Right cardiac atrium (tissue), 5 donors: ENCODE data around the gene ADAMTS17. TPM values are rescaled to one million over a fixed set of nuclear protein-coding genes. Genes with fewer than 3 reads are reported as not detected.
"Not testable (repeated sequence)": the region's sequence is repeated elsewhere in the genome, so short reads cannot be mapped to it uniquely, and the experiment has no call there.

ENCODE experiments used
- ATAC-seq, 2 donors: fragments of 200-7000 bp; cut with Tn5 transposase; one replicate each; pipeline versions ENCODE4 v1.8.0 to v1.9.1; 2020; ENCODE audit warnings: moderate library complexity in 2 of 2, mild to moderate bottlenecking in 1 of 2
- DNase-seq, 3 donors: peaks; one replicate each; pipeline ENCODE4 v3.0.0-alpha.2; 2020
- H3K27ac ChIP-seq: one replicate; pipeline ENCODE4 v1.5.1; 2013; ENCODE audit warnings: mild to moderate bottlenecking, low read length, control low read depth, moderate library complexity
- H3K27me3 ChIP-seq: one replicate; pipeline ENCODE4 v1.6.1; 2013; ENCODE audit not compliant: control insufficient read depth, insufficient read depth
- H3K4me1 ChIP-seq: one replicate; pipeline ENCODE4 v1.6.1; 2013; ENCODE audit warnings: low read length; ENCODE audit not compliant: control insufficient read depth, insufficient read depth
- H3K4me3 ChIP-seq: one replicate; pipeline ENCODE4 v1.5.1; 2013; ENCODE audit warnings: low read length, control low read depth
- H3K9me3 ChIP-seq: one replicate; pipeline ENCODE4 v1.6.1; 2013; ENCODE audit warnings: low read length; ENCODE audit not compliant: control insufficient read depth
- WGBS: extraction: QIAGEN DNeasy Blood & Tissue Kit; methylation state at CpG from one replicate; pipeline ENCODE4 v1.1.7; 2013; 5-methylcytosine and 5-hydroxymethylcytosine counted together
- intact Hi-C, 4 donors: fragments of 100-400 bp; cut with DNase I; formaldehyde crosslinking; loops; one replicate each; pipeline versions ENCODE4 v1.11.0 to v1.14.0; 2022 to 2023
- polyA plus RNA-seq: library from polyadenylated mRNA; stranded (reverse); fragments of 200-250 nt; gene quantifications from one replicate; pipeline ENCODE4 v1.2.3, GENCODE V29; 2013
- total RNA-seq, 4 donors: library from RNA; stranded (reverse); fragmentation: NEBNext Ultra II Directional; extraction: Animal tissue kit (Norgen Biotek cat#: 25700); gene quantifications; one replicate each; pipeline ENCODE4 v1.2.1, GENCODE V29; 2021
- donor health status: healthy with polysubstance abuse.
- donor health status: DM: no; HTN: yes; CAD: no.
- donor health status: DM: no; HTN: no; CAD: no.
- donor health status: DM: no; HTN: yes; CAD: no; lungs with severe emphysema.
- donor health status: DM: yes; HTN: yes; CAD: no.

Gene ADAMTS17
- total and polyA plus RNA-seq, 5 donors: 1.2 to 6.5 (median 2.6) TPM

DNA sequence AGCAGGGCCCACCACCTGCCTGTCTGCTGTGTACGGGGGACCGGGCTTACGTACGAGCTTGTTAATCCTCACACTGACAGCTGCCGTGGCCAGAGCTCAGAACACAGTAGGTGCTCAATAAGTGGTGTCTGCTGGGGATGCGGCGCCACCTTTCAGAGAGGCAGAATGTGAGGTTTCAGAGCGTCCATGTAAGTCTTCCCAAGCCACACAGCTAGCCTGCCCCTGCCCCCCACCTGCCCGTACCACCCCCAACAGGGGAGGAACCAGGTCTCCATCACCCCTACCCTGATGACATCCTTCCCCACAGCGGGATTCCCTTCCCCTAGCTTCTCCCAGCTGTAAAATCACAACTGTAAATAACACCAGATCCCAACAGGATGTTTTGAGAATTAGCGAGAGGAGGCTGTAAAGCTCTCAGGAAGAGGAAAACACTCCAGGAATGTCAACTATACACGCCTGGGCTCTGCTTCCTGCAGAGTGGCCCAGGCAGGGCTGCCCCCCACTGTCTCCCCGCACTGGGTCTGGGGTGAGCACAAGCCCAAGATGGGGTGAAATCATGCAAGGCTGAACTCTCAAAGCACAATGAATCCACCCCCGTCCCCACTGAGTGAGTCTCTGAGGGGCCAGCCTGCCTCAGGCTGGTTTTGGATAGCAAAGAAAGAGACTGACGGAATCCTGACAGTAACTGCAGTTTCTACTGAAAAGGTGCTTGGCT, 358.4 kb downstream of the ADAMTS17 start:
- H3K27me3 ChIP-seq: no peaks in the 10 kb centered on the region
- peaks cover 4% of the 10 kb centered on the region for H3K4me1 ChIP-seq
- WGBS: 47% methylated on average over 15 of the region's 15 CpGs
- no peaks in the 10 kb centered on the region for H3K9me3 ChIP-seq
- intact Hi-C loops: no loop called here
- H3K27ac ChIP-seq: no peak overlapping the region
- DNase-seq (no peak), ATAC-seq (no peak)
- H3K4me3 ChIP-seq: no peak overlapping the region

DNA sequence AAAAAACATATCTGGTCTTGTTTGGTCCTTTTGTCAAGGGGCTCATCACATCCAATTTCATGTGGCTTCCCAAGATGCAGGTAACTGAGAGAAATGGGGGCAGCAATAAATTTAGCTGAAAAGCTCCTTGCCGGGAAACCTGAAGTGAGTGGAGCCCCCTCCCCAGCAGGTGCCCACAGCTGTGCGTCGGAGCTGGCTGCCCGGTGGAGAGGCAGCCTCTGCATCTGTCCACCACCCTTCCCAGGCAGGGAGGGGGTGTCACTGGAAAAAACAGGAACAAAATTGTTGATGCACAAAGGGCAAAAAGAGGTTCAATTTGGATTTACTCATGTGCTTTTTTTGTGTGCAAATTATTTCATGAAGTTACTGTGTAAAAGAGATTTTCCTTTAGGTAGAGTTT, 359.1 kb downstream of the ADAMTS17 start:
- ATAC-seq (no peak), DNase-seq (no peak)
- intact Hi-C loops: no loop called here
- 79% methylated on average over 4 of the region's 4 CpGs for WGBS
- Histone ChIP-seq H3K4me1 (peaks cover 4% of the 10 kb centered on the region), H3K4me3 (no peak overlapping the region), H3K27ac (no peak overlapping the region), H3K9me3 (no peaks in the 10 kb centered on the region), H3K27me3 (no peaks in the 10 kb centered on the region)

DNA sequence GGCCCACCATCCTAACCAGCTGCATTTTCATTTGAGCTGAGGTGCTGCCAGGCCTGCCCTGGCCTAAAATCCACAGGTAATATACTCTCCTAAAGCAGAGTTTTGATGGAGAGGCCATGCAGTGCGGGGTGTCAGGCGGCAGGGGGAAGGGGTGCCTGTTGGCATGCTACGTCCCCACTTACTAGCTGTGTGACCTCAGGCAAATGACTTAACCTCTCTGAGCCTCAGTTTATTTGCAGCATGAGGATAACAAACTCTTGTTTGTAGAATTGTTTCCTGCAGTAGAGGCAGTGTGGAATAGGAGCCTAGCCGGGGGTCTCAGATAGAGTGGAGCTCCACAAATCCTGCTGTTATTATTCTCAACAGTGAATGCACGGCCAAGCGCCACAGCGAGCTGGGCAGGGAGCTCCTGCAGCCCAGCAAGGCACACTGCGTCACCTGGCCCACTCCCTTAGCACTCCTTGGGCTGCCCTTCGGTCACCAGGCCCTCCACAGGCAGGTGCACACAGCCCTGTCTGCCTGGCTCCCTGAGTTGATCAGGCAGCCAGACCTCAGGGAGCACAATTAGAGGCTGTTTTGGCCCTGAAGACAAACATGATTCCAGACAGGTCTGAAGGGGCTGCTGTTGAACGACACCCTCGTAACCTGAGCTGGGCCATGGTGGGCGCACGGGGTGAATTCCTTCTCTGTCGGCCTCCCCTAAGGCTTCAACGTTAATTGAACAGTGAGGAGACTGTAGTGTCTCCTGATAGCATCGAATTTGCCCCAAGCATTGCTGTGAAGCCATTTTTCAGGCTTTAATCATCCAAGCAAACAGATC, 359.7 kb downstream of the ADAMTS17 start:
- Histone ChIP-seq H3K27me3 (no peaks in the 10 kb centered on the region), H3K27ac (no peak overlapping the region), H3K4me1 (peaks cover 4% of the 10 kb centered on the region), H3K9me3 (no peaks in the 10 kb centered on the region), H3K4me3 (no peak overlapping the region)
- no peak for ATAC-seq
- no peak for DNase-seq
- intact Hi-C loops: no loop called here
- whole genome bisulfite sequencing: 92% methylated on average over 16 of the region's 16 CpGs

DNA sequence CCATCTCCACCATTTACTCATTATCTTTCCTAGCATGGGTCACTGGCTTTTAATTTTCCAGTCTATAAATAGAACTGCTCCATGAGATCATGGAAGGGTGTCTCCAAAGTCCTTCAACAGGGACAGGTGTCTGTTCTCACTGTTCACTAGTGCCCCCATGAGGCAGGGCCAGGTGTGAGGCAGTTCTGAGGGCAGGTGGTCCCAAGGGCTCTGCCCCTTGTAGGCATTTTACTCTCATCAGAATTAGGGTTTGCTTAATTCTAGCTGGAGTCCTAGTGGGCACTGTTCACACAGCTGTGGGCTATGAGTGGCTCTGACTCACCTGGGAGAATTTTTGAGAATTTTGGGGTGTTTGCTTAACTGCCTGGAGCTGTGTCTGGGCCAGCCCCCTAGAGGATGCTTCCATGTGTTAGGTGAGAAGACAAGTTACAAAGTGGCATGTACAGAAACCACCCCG, 360.6 kb downstream of the ADAMTS17 start:
- Histone ChIP-seq H3K27me3 (no peaks in the 10 kb centered on the region), H3K4me1 (peaks cover 4% of the 10 kb centered on the region), H3K27ac (no peak overlapping the region), H3K4me3 (no peak overlapping the region), H3K9me3 (no peaks in the 10 kb centered on the region)
- intact Hi-C loops: no loop called here
- ATAC-seq: peak in 1 of 2 donors; percentile 27
- no peak for DNase-seq
- WGBS: 94% methylated on average over 1 of the region's 1 CpG

DNA sequence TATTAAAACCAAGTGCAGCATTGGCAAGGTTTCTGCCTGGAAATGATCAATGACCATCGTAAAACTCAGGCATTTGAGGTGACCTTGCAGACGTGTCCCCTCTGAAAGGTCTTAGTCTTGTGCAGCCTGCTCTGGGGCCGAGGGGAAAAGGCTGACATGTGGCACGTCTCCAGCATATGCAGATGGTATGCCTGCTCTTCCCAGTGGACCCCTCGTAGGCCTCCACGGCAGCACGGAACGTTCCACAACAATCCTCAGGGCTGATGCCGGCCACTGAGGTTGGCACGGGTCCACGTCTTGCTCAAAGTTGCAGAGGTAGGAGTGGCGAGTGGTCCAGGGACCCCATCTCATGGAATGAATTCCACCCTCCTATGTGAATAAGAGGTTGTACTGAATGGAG, 361.0 kb downstream of the ADAMTS17 start:
- H3K9me3 ChIP-seq: no peaks in the 10 kb centered on the region
- H3K4me1 ChIP-seq: peaks cover 4% of the 10 kb centered on the region
- intact Hi-C loops: no loop called here
- H3K27me3 ChIP-seq: no peaks in the 10 kb centered on the region
- peak in 1 of 3 donors; percentile 63 for DNase-seq
- ATAC-seq: peak in 1 of 2 donors; percentile 11
- H3K4me3 ChIP-seq: no peak overlapping the region
- no peak overlapping the region for H3K27ac ChIP-seq
- 41% methylated on average over 12 of the region's 12 CpGs for WGBS

DNA sequence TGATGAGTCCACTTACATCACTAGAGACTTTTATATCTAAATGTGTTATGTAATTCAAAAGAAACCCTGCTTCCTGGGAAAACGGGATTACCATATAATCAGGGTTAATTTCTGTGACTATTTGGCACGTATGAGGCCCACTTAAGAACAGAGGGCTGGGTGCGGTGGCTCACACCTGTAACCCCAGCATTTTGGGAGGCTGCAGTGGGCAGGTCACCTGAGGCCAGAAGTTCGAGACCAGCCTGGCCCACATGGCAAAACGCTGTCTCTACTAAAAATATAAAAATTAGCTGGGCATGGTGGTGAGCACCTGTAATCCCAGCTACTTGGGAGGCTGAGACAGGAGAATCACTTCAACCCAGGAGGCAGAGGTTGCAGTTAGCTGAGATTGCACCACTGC, 361.9 kb downstream of the ADAMTS17 start:
- DNase-seq, H3K9me3 ChIP-seq, H3K4me3 ChIP-seq, H3K27me3 ChIP-seq, H3K27ac ChIP-seq, ATAC-seq, intact Hi-C loops, H3K4me1 ChIP-seq: not testable (repeated sequence)
- 95% methylated on average over 5 of the region's 5 CpGs for WGBS

DNA sequence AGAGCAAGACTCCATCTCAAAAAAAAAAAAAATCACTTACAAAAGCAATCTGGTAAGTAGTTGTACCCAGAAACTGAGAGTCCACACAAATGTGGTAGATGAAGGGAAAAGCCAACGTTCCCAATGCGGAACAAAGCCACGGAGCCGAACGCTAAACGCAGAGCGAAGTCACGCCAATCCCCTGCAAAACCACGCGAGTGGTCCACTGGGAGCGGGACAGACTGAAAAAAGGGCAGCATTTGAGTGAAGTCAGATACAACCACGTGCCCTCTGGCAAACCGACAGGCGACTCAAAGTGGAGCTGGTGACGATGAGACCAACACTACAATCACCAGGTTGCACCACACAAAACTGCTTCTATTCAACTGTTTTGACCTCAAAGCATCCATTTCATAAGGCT, 362.4 kb downstream of the ADAMTS17 start:
- Histone ChIP-seq H3K9me3 (no peaks in the 10 kb centered on the region), H3K27ac (no peak overlapping the region), H3K4me1 (peaks cover 4% of the 10 kb centered on the region), H3K4me3 (no peak overlapping the region), H3K27me3 (no peaks in the 10 kb centered on the region)
- DNase-seq: no peak
- ATAC-seq: no peak
- WGBS: 97% methylated on average over 15 of the region's 15 CpGs
- intact Hi-C loops: no loop called here

DNA sequence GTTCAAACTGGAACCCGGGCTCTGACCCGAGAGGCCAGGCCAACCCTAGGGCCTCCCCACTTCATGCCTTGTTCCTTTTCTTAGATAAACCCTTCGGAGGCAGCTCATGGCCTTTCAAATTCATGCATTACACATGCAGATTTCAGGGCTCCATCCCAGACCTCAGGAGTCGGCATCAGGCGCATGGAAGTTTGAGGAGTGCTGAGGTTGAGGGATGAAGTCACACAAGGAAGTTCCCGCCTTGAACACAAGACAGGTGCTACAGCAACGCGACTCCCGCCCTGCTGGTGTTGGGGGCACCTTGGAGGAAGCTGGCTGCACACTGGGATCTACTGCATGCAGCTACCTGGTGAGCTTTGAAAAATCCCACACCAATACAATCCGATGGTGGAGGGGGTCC, 363.3 kb downstream of the ADAMTS17 start:
- Histone ChIP-seq H3K4me1 (peaks cover 4% of the 10 kb centered on the region), H3K4me3 (no peak overlapping the region), H3K27me3 (no peaks in the 10 kb centered on the region), H3K9me3 (no peaks in the 10 kb centered on the region), H3K27ac (no peak overlapping the region)
- DNase-seq (no peak), ATAC-seq (no peak)
- WGBS: 86% methylated on average over 10 of the region's 10 CpGs
- intact Hi-C loops: no loop called here

DNA sequence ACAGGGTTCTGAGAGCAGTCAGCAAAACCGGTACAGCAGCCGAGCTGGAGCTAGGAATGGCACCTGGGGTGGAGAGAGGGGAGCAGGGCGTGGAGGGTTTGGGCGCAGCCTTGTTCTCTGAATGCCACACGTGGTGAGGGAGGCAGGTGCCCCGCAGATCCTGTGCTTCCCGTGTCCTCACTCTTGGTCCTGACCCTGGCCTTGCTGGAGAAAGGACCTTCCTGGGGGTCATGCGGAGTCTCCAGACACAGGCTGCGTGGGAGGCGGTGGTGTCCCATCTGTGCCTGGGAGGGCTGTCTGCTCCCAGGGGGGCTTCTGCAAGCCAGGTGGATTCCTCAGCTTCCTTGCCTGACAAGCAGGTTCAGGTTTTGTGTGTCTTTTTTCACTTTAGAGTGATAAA, 363.8 kb downstream of the ADAMTS17 start:
- ATAC-seq (no peak), DNase-seq (no peak)
- no peak overlapping the region for H3K27ac ChIP-seq
- intact Hi-C loops: no loop called here
- H3K27me3 ChIP-seq: no peaks in the 10 kb centered on the region
- peaks cover 4% of the 10 kb centered on the region for H3K4me1 ChIP-seq
- WGBS: 85% methylated on average over 10 of the region's 10 CpGs
- H3K4me3 ChIP-seq: no peak overlapping the region
- H3K9me3 ChIP-seq: no peaks in the 10 kb centered on the region

DNA sequence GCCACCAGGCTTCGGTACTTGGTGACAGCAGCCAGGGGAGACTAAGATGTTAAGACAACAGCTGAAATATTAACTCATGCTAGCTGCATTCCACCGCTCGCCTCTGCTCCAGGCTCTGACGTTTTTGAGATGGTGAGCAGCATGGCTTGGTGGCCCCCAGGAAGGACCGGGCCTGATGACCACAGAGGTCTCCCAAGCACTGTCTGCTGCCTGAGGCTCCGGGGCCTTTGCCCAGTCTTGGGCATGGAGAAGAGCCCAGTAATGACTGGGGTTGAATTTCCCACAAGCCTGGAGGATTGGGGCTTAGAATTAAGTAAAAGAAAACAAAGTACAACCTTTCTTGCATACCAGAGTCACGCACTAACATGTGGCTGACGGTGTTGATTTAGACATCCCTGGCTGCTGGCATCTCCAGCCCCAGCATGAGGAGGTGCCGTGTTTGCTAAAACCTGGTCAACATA, 364.9 kb downstream of the ADAMTS17 start:
- peaks cover 4% of the 10 kb centered on the region for H3K4me1 ChIP-seq
- WGBS: 81% methylated on average over 9 of the region's 9 CpGs
- intact Hi-C loops: no loop called here
- H3K27ac ChIP-seq: no peak overlapping the region
- H3K4me3 ChIP-seq: no peak overlapping the region
- no peak for DNase-seq
- no peak for ATAC-seq
- H3K27me3 ChIP-seq: no peaks in the 10 kb centered on the region
- no peaks in the 10 kb centered on the region for H3K9me3 ChIP-seq

DNA sequence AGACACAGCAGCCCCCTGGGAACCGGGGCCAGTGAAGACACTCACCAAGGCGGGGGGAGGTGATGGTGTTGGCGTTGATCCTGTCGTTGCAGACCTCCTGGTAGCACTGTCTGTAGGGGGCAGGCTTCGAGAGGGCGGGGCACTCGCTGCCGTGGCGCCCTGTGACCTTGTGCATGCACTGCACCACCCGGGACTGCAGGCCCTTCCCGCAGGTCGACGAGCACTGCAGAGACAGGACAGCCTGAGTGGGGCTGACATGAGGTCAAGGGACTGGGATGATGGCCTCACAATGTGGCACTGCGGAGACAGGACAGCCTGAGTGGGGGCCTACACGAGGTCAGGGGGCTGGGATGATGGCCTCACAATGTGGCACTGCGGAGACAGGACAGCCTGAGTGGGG, 365.8 kb downstream of the ADAMTS17 start:
- DNase-seq (no peak), ATAC-seq (peak in 1 of 2 donors; percentile 13)
- Histone ChIP-seq H3K4me1 (peaks cover 4% of the 10 kb centered on the region), H3K27ac (no peak overlapping the region), H3K4me3 (no peak overlapping the region), H3K27me3 (no peaks in the 10 kb centered on the region), H3K9me3 (no peaks in the 10 kb centered on the region)
- intact Hi-C loops: no loop called here
- WGBS: 83% methylated on average over 16 of the region's 16 CpGs
